ENCODE results near the gene ATG2A.

ATG2A gene

DNA sequence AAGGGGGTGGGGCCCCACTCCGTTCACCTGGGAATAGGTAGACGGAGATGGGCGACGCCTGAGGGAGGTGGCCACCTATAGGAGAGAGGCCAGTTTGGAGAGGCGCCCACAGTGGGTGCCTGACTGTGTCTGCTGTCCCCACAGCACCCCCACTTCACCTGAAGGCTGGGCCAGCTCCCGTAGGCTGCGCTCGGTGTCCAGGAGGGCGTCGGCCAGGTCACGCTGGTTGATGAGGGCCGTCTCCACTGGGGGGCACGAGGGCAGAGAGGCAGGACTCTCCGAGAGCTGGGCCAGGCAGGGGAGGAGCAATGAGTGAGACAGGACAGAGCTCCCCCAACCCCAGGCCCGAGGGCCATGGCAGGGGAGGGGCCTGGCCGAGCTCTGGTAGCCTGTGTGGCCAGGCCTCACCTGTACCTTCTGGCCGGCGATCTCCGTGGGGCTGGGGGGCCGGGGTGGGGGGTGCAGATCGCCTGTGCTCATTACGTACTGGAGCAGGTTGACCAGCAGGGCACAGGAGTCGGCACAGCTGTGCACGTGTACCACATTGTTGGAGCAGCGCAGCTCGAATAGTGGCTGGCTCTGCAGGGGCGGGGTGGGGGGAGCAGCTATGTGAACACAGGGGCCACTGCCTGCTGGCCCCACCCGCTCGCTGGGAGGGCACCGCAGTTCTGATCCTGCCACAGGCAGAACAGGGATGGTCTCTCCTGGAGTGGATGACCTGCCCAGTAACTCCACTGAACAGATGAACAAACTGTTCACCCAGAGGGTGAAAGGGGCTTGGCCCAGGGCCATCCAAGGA is 14.7 kb downstream of the ATG2A start:
- DNase-seq (ENCODE audit: low spot score): no peak

DNA sequence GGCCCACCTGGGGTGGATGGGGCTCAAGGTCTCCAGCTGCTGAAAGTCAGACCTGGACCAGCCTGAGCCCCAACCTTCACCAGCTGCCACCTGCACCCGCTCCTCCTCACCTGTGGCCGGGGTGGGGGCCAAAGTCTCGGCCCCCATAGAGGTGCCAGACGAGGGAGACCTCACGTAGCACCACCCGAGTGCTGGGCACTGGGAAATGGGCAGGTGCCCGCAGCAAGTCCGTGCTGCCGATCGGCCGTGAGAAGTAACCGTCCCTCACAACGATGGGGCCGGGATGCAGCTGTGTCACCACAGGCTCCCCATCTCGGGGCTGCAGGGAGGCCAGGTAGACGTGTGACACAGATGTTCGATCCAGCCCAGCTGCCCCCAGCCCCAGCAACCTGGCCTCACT is 16.2 kb downstream of the ATG2A start:
- no peak for DNase-seq (ENCODE audit: low spot score)

DNA sequence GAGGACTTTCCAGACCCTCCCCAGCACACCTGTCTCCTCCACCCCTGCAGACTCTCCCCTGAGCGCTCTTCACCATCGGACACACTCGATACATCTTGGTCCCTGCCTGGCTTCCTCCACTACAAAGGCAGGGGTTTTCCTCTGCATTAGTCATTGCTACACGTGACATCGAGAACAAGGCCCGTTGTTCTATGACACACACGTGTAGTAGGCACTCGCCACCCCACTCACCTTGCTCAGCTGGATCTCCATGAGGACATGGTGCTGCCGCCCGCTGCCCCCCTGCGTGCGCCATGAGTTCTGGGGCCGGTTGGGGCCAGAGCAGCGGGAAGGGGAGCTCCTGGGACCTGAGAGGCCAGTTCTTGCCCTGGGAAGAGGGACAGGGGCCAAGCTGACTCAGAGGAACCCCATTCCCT is 16.7 kb downstream of the ATG2A start:
- DNase-seq (ENCODE audit: low spot score): no peak

DNA sequence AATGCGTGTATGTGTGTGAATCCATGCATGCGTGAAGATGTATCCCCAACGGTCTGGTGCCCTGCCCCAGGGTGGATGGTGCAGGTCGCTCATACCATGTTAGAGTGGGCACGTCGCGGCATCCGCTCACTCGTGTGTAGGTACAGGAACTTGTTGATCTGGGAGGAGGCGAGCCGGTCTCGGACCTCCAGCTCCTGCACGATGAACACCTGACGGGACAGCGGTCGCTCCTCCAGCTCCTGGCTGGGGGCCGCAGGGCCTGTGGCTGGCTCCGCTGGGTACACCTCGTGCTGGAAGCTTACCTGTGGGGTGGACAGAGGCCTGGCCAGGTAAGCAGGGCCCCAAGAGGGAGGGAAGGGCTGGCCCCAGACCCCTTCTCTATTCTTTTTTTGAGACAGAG is 18.5 kb downstream of the ATG2A start:
- no peak for DNase-seq (ENCODE audit: low spot score)

DNA sequence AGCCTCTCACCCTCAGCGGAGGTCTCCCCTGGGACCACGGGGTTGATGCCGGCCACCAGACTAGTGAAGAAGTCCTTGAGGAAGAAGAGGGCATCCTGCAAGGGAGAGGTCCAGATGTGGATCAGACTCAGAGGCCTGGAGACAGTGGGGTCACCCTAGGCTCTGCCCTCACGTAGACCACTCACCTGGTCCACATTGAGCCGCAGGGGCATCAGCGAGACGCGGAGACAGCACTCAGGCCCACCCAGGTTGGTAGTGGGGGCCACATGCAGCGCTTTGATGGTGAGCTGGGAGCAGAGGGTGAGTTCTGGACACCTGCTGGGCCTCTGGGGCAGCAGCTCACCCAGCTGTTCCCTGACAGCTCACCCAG is 18.9 kb downstream of the ATG2A start:
- DNase-seq (ENCODE audit: low spot score): no peak

DNA sequence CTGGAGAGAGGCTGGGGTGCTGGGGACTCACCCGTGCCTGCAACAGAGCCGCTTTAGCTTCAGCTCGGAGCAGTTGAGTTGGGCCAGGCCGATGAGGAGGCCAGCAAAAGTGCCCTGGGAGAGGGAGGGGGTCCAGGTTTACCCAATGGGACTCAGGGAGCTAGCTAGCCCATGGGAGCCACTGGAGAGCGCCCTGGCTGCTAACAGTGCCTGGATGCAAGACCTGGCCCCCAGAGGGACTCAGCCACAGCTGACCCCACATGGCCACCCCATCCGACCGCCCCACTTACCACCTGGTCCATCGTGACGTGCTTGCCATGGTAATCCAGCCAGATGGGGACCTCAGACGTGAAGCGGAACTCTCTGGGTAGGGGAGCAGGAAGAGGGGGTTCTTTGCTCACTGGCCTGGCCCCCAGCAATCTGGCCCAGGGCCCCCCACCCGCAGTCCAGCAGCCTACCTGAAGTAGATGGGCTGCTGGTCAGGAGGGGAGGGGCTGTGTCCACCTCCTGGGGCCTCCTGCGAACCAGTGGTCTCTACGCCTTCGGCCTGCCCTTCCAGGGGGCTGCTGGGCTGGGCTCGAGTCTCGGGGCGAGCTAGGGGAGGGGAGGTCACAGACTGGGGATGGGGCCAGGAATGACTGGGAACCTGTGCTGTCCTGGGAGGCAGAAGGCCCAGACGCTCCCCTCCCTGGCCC is 19.5 kb downstream of the ATG2A start:
- no peak for DNase-seq (ENCODE audit: low spot score)

DNA sequence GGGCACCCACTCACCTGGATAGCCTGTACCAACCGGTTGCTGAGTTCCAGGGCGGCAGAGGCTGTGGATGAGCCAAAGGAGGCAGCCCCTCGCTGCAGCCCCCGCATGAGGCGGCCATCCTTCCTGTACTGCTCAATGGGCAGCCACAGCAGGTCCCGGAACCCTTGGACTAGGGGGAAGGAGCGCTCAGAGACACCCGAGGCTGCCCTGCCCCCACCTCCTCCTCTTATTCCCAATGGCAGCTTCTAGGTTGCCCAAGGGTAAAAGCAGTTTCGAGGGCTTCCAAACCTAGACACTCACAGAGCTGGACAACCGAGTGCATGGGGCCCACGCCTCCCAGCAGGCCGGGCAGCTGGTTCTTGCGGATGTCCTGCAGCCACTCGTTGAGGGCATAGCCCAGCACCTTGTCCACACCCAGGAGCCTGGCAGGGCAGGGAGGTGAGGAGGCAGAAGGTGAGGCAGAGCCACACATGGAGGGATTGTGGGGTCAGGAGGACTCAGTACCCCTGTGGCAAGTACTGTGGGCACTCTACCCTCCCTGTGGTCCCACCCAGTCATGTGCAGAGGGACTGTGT is 20.5 kb downstream of the ATG2A start:
- no peak for DNase-seq (ENCODE audit: low spot score)

DNA sequence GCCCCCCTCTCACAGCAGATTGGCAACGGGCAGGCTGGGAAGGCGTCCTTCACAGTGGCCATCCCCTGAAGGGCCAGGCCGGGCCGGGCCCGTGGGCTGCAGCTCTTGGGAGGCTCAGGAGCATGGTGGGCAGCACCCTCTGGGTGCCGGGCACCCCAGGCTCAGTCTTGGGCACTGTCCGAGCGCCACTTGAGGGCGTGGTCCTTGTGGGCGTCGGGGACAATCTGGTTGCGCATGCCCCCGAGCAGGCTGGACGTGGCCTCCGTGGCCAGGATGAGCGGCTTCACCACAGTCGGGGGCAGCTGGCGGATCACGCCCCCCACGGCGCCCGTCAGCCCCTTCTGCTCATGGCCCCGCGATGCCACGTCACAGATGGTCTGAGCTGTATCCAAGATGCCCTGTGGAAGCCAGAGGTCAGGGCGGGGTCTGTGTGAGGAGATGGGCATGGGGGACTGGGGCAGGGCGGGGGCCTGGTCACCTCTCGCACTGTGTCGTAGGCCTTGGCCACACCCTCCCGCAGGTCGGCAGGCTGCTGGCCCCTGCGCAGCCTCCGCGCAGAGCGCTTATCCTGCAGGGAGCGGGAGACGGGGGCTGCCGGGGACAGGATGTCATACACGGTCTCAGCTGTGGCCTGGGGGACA is 22.1 kb downstream of the ATG2A start:
- no peak for DNase-seq (ENCODE audit: low spot score)

DNA sequence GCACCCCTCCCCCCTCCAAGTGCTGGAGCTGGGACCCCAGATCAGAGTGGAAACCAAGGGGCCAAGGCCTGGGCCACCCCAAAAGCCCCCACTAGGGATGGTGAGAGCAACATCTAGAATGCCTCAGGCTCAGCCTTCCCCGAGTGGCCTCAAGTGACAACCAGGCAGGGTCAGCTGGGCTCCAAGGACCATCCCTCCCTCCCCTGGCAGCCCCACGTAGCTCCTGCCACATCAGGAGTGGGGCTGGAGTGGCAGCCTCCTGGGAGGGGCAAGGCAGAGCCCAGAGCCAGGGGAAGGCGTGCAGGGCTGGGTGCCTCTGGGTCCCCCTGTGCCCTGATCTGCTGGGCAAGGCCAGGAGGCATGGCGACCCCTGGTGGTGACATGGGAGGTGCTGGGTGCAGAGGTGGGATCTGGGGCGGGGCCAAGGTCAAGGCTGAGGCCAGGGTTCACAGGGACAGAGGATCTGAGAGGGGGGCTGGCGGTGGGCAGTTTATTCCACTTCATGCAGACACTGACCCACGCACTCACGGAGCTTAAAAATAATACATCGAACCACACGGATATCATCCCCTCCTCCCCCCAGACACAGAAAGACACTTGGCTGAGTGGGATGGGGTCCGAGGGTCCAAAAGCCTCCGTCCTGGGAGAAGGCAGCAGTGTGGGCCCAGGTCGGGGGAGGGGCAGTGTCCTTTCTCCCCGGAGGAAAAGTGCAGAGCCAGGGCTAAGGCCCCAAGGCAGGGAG is 22.8 kb downstream of the ATG2A start:
- DNase-seq (ENCODE audit: low spot score): peak; percentile 92

DNA sequence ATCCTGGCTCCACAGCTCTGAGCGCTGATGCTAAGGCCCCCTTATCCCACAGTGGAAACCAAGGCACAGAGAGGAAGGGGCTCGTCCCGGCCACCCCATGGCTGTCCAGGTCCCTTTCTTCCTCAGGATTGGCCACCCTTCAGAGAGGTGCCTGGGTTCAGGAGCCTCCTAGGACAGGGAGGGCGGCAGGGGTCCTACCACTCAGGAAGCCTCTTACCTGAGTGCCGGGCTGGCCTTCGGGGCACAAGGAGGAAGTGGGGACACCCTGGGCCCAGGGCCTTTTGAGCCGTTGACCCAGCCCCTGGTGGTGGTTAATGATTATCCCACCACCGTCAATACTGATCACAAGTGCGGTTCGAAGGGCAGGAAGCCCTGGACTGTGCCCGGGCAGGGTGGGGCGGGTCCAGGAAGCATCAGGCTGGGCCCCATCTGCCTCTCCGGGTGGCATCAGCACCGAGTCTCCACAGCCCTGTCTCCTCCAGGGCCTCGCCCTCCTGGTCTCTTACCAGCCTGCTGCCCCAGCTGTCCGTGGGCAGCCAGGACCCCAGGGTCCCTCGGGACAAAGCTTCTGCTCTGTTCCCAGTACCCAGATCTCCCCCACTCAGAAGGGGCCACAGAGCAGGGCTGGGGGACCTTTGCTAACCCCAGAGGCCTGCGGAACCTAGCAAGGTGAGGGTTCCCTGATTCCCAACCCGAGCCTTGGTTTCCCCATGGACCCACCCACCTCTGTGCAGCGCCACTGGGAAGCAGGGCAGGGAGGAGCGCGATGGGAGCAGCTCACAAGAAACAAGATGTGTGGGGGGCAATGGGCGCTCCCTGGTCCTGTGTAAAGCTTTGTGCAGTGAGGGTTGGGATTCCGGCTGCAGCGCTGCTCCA is 23.6 kb downstream of the ATG2A start:
- no peak for DNase-seq (ENCODE audit: low spot score)

DNA sequence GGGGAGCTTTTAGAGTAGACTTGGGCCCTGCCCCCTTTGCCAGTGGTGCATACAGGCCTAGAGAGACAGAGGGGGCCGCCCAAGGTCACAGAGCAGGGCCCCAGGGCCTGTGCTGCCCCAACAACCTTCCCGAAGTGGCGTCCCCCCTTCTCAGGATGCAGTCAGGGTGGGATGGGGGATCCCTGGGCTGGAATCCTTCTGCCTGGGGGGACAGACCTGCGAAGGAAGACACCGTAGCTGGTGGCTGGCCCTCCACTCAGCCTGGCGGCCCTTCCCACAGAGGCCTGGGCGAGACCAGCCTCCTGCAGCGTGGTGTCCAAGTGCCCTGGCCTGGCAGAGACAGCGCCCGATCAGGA is 24.2 kb downstream of the ATG2A start:
- no peak for DNase-seq (ENCODE audit: low spot score)

DNA sequence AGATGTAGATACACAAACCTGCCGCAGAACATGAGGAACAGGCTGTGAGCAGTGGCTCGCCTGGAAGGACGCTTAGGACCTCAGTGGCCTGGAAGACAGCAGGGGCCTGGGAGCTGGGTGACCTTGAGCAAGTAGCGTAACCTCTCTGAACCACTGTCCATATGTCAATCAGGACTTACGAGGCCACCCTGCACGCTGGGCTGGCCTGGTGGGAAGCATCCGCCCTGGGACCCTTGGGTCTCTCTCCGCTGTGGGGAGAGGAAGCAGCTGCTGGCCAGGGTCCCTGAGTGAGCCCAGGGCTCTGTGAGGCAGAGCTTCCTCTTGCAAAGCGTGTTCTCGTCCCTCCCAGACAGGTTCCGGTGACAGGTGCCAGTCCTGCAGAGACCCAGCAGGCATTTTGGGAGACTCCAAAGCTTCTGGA is 24.6 kb downstream of the ATG2A start:
- no peak for DNase-seq (ENCODE audit: low spot score)

DNA sequence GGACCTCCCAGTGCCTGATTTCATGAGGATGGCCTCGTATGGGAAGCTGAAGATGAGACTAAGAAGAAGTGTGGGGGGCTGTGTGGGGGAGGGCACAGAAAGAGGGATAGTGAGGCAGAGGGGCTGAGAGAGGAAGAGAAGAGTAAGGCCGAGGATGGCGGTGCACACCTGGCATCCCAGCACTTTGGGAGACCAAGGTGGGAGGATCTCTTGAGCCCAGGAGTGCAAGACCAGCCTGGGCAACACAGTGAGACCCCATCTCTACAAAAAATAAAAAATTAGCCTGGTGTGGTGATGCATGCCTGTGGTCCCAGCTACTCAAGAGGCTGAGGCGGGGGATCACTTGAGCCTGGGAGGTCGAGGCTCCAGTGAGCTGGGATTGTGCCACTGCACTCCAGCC is 25.1 kb downstream of the ATG2A start:
- no peak for DNase-seq (ENCODE audit: low spot score)

DNA sequence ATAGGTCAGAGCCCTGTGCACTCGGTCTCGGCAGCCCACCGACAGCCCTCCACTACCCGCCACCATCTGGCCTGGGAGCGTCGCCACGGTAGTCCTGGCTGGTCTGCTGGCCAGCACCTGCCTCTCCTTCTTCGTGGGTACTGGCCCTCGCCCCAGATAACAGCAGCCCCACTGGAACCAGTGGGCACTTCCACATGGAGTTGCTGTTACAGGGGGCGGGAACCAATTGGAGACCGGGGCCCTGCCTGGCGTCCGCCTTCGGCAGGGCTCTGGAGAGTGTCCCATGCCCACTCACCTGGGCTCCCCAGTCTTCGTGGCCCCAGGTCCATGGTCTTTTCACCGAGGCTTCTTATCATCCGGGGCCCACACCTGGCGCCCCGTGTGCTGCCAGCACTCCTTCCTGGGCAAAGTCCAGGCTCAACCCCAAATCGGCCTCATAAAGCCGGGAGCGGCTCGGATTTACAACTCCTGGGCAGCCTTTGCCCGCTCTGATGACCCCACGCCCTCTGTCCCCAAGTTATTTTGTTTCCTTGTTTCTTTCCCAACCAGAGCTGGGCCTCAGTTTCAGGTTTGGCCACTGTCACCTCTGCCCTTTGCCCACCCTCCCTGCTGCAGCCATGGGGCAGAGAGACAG is 25.7 kb downstream of the ATG2A start:
- no peak for DNase-seq (ENCODE audit: low spot score)

DNA sequence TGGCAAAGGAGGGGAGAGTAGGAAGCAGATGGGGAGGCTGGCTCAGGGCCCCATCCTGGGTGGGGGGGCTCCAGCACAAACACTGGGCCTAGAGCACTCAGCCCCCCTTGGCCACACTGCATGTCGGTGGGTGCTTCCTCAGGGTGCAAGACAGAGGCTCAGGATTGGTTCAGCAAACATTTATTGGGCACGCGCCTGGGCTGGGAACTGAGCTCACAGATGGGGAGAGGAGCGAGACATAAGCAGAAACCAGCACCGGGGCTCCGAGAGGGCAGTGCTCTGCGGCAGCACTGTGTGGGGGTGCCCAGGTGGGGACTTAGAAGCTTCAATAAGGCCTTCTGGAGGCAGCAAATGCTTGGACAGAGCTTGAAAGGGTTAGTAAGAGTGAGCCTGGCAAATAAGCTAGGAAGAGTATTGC is 26.5 kb downstream of the ATG2A start:
- DNase-seq (ENCODE audit: low spot score): no peak

DNA sequence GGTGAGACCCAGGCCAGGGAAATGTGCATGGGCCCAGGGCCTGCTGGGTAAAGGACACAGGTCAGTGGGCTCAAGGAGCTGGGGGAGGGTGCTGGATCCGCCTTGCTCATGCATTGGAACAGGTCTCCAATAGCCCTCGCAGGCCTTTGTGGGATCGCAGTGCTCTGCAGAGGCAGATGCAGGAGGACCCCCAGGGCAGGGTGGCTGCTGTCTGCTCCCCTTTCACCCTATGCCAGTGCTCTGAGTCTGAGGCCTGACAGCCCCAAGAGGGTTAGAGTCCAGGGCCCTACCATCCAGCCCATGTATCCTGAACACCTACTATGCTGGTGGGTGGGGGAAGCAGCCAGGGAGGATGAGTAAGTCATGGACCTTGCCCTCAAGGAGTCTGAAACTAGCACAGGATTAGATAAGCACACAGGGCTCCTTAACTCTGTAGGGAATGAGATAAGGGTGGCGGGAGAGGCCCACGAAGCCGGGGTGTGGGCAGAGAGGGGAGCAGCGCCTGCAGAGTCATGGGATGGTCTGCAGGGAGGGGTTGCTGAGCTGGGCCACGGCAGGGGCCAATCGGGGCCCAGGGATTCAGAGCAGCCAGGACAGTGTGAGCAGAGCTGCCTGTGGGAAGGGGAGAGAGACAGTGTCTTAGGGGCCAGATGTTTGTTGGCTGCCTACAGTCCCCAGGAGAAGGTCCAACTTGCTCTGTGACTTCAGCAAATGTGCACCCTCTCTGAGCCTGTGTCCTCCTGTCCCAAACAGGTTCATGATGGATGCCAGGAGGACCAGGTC is 28.1 kb downstream of the ATG2A start:
- DNase-seq (ENCODE audit: low spot score): no peak

DNA sequence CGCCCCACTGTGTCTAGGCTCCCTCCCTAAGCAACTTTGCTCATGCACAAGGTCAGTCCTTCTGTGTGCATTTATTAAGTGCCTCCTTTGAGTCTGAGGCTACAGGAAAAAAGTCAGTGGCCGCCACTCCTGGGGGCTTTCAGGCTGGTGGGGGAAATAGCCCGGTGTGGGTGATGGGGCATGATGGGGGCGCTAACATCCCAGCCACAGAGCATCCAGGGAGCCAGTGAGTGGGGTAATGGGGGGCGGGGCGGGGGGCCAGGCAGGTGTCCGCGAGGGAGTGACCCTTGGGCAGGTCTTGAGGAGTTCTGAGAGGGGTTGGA is 28.6 kb downstream of the ATG2A start:
- DNase-seq (ENCODE audit: low spot score): no peak

DNA sequence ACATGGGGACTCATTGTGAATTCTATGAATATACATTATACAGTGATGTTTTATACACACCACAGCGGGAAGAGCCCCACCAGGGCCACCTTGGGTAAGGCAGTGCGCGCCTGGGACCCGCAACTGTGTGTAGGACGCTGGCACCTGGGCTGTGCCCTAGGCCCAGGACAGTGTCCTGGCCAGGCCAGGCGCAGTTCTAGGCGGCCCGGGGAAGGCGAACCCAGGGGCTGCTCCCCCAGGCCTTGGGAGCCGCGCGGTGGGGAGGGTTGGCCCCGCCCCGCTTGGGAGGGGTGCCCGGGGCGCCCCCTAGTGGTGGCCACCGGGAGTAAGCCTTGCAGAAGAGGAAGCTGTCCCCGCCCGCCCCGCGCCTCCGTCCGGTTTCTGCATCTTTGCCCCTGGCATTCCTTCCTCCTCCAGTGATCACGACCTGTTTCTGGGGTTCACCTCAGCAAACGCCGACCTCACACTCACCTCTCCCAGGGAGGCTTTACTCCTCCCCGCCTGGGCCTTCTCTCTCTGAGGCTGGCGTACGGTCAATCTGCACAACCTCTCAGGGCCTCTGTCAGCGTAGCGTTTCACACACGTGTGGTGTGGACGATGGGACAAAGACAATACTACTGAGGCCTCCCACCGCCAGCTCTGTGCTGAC is 29.1 kb downstream of the ATG2A start:
- peak; percentile 82 for DNase-seq (ENCODE audit: low spot score)

DNA sequence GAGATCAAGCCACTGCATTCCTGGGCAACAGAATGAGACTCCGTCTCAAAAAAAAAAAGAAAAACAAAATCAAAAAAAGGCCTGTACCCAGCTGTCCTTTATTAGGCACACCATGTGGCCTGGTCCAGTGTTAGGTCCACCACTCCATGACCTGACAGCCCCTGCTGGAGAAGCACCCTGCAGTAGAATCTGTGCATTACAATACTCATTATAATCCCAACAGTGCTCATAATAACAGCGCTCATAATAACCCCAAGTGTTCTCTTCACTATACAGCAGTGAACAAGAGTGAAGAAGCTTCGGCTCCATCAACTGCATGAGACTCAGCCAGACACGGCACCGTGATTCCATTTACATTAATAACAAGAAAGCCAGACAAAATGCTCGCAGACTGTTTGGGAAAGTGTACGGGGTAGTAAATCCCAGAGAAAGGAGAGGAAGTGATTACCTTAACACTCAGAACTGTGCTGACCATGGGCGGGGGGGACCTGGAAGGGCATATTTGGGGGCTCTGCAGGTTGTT is 29.7 kb downstream of the ATG2A start:
- no peak for DNase-seq (ENCODE audit: low spot score)
